MM.1S (cell line): Measurements from ENCODE around the gene ODF2.

Experiments
- EZH2phosphoT487 ChIP-seq: fragments of 300-600 bp; sonication (generic); IDR thresholded peaks from 2 replicates; pipeline ENCODE4 v1.6.1; 2018; ENCODE audit warnings: antibody characterized with exemption, low read length
- TF ChIP-seq, protein P1 (sequence below): fragments of 300-600 bp; sonication (generic); IDR thresholded peaks from 2 replicates; pipeline ENCODE4 v1.5.1; 2016; ENCODE audit warnings: antibody characterized with exemption, low read length, mixed read lengths

DNA sequence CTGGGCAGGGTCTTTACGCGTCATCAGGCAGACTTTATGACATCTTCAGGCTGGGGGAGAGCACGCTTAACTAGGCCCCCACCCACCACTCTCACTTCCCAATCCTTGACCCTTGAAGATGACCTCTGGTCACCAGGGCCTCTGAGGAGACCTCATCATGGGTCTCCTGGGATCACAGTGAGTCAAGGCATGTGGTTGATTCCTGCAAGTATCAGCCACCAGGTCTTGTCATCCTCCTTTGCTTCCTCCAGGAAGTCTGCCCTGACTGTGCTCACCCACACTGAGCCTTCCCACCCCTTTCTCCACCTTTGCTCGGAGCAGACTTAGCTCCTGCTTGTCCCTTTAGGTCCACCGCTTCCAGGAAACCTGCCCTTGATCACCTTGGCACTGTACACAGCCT is 17.3 kb downstream of the ODF2 start:
- TF ChIP-seq, protein P1, sequence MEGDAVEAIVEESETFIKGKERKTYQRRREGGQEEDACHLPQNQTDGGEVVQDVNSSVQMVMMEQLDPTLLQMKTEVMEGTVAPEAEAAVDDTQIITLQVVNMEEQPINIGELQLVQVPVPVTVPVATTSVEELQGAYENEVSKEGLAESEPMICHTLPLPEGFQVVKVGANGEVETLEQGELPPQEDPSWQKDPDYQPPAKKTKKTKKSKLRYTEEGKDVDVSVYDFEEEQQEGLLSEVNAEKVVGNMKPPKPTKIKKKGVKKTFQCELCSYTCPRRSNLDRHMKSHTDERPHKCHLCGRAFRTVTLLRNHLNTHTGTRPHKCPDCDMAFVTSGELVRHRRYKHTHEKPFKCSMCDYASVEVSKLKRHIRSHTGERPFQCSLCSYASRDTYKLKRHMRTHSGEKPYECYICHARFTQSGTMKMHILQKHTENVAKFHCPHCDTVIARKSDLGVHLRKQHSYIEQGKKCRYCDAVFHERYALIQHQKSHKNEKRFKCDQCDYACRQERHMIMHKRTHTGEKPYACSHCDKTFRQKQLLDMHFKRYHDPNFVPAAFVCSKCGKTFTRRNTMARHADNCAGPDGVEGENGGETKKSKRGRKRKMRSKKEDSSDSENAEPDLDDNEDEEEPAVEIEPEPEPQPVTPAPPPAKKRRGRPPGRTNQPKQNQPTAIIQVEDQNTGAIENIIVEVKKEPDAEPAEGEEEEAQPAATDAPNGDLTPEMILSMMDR = no peak
- no peak for TF ChIP-seq EZH2phosphoT487
